IMR-90 (cell line): ENCODE measurements around the gene IL18R1. TPM values are rescaled to one million over a fixed set of nuclear protein-coding genes. Genes with fewer than 3 reads are reported as not detected.

ENCODE experiments used
- ATAC-seq: fragments of 200-7000 bp; cut with Tn5 transposase; 2 replicates; pipeline ENCODE4 v1.9.1; 2020; ENCODE audit warnings: low read depth, mild to moderate bottlenecking, moderate library complexity
- BruUV-seq: library from RNA; stranded (reverse); fragments of 400-500 nt; replicated peaks from 2 replicates; lab custom pipeline; 2021; lab: Mats Ljungman, UMichigan
- CTCF ChIA-PET: fragments of 300-600 bp; formaldehyde crosslinking; extraction: SDS; loops from one replicate; lab custom pipeline; 2021; ENCODE audit warnings: antibody characterized with exemption; lab: Yijun Ruan, JAX
- POLR2A ChIA-PET: fragments of 300-600 bp; sonication (Branson Sonifier 250); formaldehyde crosslinking; loops from one replicate; lab custom pipeline; 2022; ENCODE audit warnings: antibody characterized with exemption; ENCODE audit not compliant: unreplicated experiment; lab: Charles Lee
- DNase-seq: peaks from one replicate; pipeline ENCODE4 v3.0.0; 2013
- H2AFZ ChIP-seq: replicated peaks from 2 replicates; pipeline ENCODE3; 2013; ENCODE audit warnings: low read length, mild to moderate bottlenecking; ENCODE audit not compliant: poor library complexity
- H2AK5ac ChIP-seq: 2 replicates; pipeline ENCODE4 v1.6.1; 2013; ENCODE audit warnings: low read depth, low read length, inconsistent platforms
- H2AK9ac ChIP-seq: replicated peaks from 2 replicates; pipeline ENCODE3; 2013; ENCODE audit warnings: mild to moderate bottlenecking, low read depth, low read length, moderate library complexity; ENCODE audit not compliant: poor library complexity
- H2BK120ac ChIP-seq: 2 replicates; pipeline ENCODE4 v1.6.1; 2013; ENCODE audit warnings: low read depth, low read length, inconsistent platforms
- H2BK15ac ChIP-seq: 3 replicates; pipeline ENCODE4 v1.6.1; 2013; ENCODE audit warnings: low read depth, low read length, inconsistent platforms
- H2BK20ac ChIP-seq: 2 replicates; pipeline ENCODE4 v1.6.1; 2013; ENCODE audit warnings: low read depth, mild to moderate bottlenecking, inconsistent platforms, low read length, moderate library complexity
- H2BK5ac ChIP-seq: 2 replicates; pipeline ENCODE4 v1.6.1; 2013; ENCODE audit warnings: mild to moderate bottlenecking, low read depth, low read length, inconsistent platforms; ENCODE audit not compliant: poor library complexity, severe bottlenecking
- H3K14ac ChIP-seq: replicated peaks from 2 replicates; pipeline ENCODE4 v1.6.1; 2013; ENCODE audit warnings: low read depth, low read length, inconsistent platforms
- H3K18ac ChIP-seq: 2 replicates; pipeline ENCODE4 v1.6.1; 2013; ENCODE audit warnings: low read depth, low read length, control low read depth
- H3K23ac ChIP-seq: 2 replicates; pipeline ENCODE4 v1.6.1; 2013; ENCODE audit warnings: low read depth, low read length, inconsistent platforms
- H3K27ac ChIP-seq: 2 replicates; pipeline ENCODE4 v1.5.1; 2013; ENCODE audit warnings: mild to moderate bottlenecking, control low read depth, low read length; ENCODE audit not compliant: insufficient read depth
- H3K27me3 ChIP-seq: 2 replicates; pipeline ENCODE4 v1.6.1; 2013; ENCODE audit warnings: low read length; ENCODE audit not compliant: control insufficient read depth, insufficient read depth
- H3K36me3 ChIP-seq: 2 replicates; pipeline ENCODE4 v1.6.1; 2013; ENCODE audit warnings: low read length, mixed read lengths; ENCODE audit not compliant: control insufficient read depth, insufficient read depth
- H3K4ac ChIP-seq: 2 replicates; pipeline ENCODE4 v1.6.1; 2013; ENCODE audit warnings: low read depth, low read length, inconsistent platforms
- H3K4me1 ChIP-seq: 2 replicates; pipeline ENCODE4 v1.6.1; 2013; ENCODE audit warnings: low read length, mixed read lengths; ENCODE audit not compliant: control insufficient read depth, insufficient read depth
- H3K4me2 ChIP-seq: 2 replicates; pipeline ENCODE4 v1.6.1; 2013; ENCODE audit warnings: low read depth, mild to moderate bottlenecking, control low read depth, low read length, moderate library complexity
- H3K4me3 ChIP-seq: 2 replicates; pipeline ENCODE4 v1.5.1; 2013; ENCODE audit warnings: low read depth, mild to moderate bottlenecking, control low read depth, low read length, moderate library complexity; ENCODE audit not compliant: insufficient read depth
- H3K56ac ChIP-seq: 2 replicates; pipeline ENCODE4 v1.6.1; 2013; ENCODE audit warnings: low read length, inconsistent platforms; ENCODE audit not compliant: insufficient read depth; ENCODE audit errors: extremely low read depth
- H3K79me1 ChIP-seq, 2 experiments: 2 replicates each; pipeline ENCODE4 v1.6.1; 2013; ENCODE audit warnings: low read length in 2 of 2, inconsistent platforms in 1 of 2, low read depth in 1 of 2
- H3K9ac ChIP-seq: 2 replicates; pipeline ENCODE4 v1.6.1; 2013; ENCODE audit warnings: low read depth, low read length, control low read depth
- H3K9me1 ChIP-seq: 2 replicates; pipeline ENCODE4 v1.6.1; 2013; ENCODE audit warnings: low read length, inconsistent platforms; ENCODE audit not compliant: insufficient read depth
- H3K9me3 ChIP-seq: 2 replicates; pipeline ENCODE4 v1.6.1; 2013; ENCODE audit warnings: low read length; ENCODE audit not compliant: control insufficient read depth, insufficient read depth
- H4K20me1 ChIP-seq: 2 replicates; pipeline ENCODE4 v1.6.1; 2013; ENCODE audit warnings: low read length, inconsistent platforms; ENCODE audit not compliant: insufficient read depth
- H4K5ac ChIP-seq: 2 replicates; pipeline ENCODE4 v1.6.1; 2013; ENCODE audit warnings: mild to moderate bottlenecking, low read depth, low read length, control low read depth
- H4K8ac ChIP-seq, 2 experiments: 2 replicates each; pipeline ENCODE4 v1.6.1; 2013; ENCODE audit warnings: low read depth in 2 of 2, low read length in 2 of 2, control low read depth in 1 of 2, inconsistent platforms in 1 of 2
- H4K91ac ChIP-seq: 2 replicates; pipeline ENCODE4 v1.6.1; 2013; ENCODE audit warnings: low read depth, low read length, inconsistent platforms; ENCODE audit not compliant: insufficient read depth
- CEBPB ChIP-seq: IDR thresholded peaks from 2 replicates; pipeline ENCODE4 v1.6.1; 2012; ENCODE audit warnings: low read depth, low read length, improper control_type of control experiment
- CHD1 ChIP-seq: IDR thresholded peaks from 2 replicates; pipeline ENCODE4 v1.6.1; 2012; ENCODE audit warnings: low read depth, low read length, improper control_type of control experiment
- CTCF ChIP-seq: conservative IDR thresholded peaks from 2 replicates; pipeline ENCODE4 v1.5.1; 2012; ENCODE audit warnings: mild to moderate bottlenecking, low read depth, low read length, improper control_type of control experiment
- FOS ChIP-seq: fragments of 150-350 bp; IDR thresholded peaks from 2 replicates; pipeline ENCODE4 v1.6.1; 2016; ENCODE audit warnings: low read depth, low read length
- MAFK ChIP-seq: IDR thresholded peaks from 2 replicates; pipeline ENCODE4 v1.6.1; 2012; ENCODE audit warnings: low read depth, low read length, improper control_type of control experiment
- MAZ ChIP-seq: IDR thresholded peaks from 2 replicates; pipeline ENCODE4 v1.6.1; 2012; ENCODE audit warnings: low read depth, mild to moderate bottlenecking, low read length, improper control_type of control experiment, moderate library complexity, borderline replicate concordance
- MXI1 ChIP-seq: IDR thresholded peaks from 2 replicates; pipeline ENCODE4 v1.6.1; 2012; ENCODE audit warnings: low read depth, mild to moderate bottlenecking, low read length, moderate library complexity, borderline replicate concordance
- NFE2L2 ChIP-seq: fragments of 150-350 bp; IDR thresholded peaks from 2 replicates; pipeline ENCODE4 v1.6.1; 2016; ENCODE audit warnings: low read depth, mild to moderate bottlenecking, low read length
- POLR2A ChIP-seq: IDR thresholded peaks from 2 replicates; pipeline ENCODE4 v1.6.1; 2012; ENCODE audit warnings: mild to moderate bottlenecking, low read depth, low read length
- RAD21 ChIP-seq: IDR thresholded peaks from 2 replicates; pipeline ENCODE4 v1.6.1; 2012; ENCODE audit warnings: low read length, improper control_type of control experiment
- RCOR1 ChIP-seq: IDR thresholded peaks from 2 replicates; pipeline ENCODE4 v1.6.1; 2012; ENCODE audit warnings: mild to moderate bottlenecking, low read length, improper control_type of control experiment; ENCODE audit not compliant: insufficient replicate concordance
- SMC3 ChIP-seq: fragments of 150-350 bp; IDR thresholded peaks from 2 replicates; pipeline ENCODE4 v1.6.1; 2016; ENCODE audit warnings: low read depth, mild to moderate bottlenecking, antibody characterized with exemption, low read length, moderate library complexity
- USF2 ChIP-seq: fragments of 150-350 bp; IDR thresholded peaks from 2 replicates; pipeline ENCODE4 v1.6.1; 2017; ENCODE audit warnings: mild to moderate bottlenecking, antibody characterized with exemption, low read length, low read depth
- WGBS, 2 experiments: methylation state at CpG; one replicate each; pipeline versions ENCODE4 v1.1.5 to v1.1.7; 2013; ENCODE audit warnings: missing lambda C conversion rate in 2 of 2; ENCODE audit not compliant: insufficient read length in 1 of 2; ENCODE audit errors: extremely low coverage in 2 of 2; 5-methylcytosine and 5-hydroxymethylcytosine counted together
- dilution Hi-C: fragments of 300-500 bp; cut with HindIII; formaldehyde crosslinking; loops from one replicate; pipeline ENCODE4 v1.14.3; 2018; ENCODE audit warnings: low sequenced_read_pairs; ENCODE audit not compliant: unreplicated experiment
- in situ Hi-C: fragments of 300-500 bp; cut with MboI; formaldehyde crosslinking; loops from 3 replicates; pipeline ENCODE4 v1.14.3; 2019; ENCODE audit warnings: low sequenced_read_pairs, inconsistent platforms, mixed read lengths
- intact Hi-C: fragments of 100-400 bp; cut with micrococcal nuclease; formaldehyde crosslinking; loops from 2 replicates; pipeline ENCODE4 v1.10.0; 2022
- polyA plus RNA-seq, 3 experiments: library from polyadenylated mRNA; depleted of rRNA; stranded (reverse); fragments of >200 nt; gene quantifications; 2 replicates each; pipeline ENCODE4 v1.2.3, GENCODE V29; 2012; ENCODE audit warnings: low replicate concordance in 1 of 3
- total RNA-seq: library from RNA; depleted of rRNA; stranded (reverse); fragments of >200 nt; gene quantifications from 2 replicates; pipeline ENCODE4 v1.2.3, GENCODE V29; 2012
- TF ChIP-seq, protein P1 (sequence below): fragments of 150-350 bp; IDR thresholded peaks from 2 replicates; pipeline ENCODE4 v1.6.1; 2016; ENCODE audit warnings: low read depth, mild to moderate bottlenecking, low read length, moderate library complexity, borderline replicate concordance

Gene IL18R1
- total and polyA plus RNA-seq, 2 of the 4 experiments (the other 2 are of a cell fraction), result 0.18 to 0.24 TPM

- H3K9me1 ChIP-seq, result peaks cover 4% of the 10 kb centered on the region
- no peak overlapping the region for H2AK5ac ChIP-seq
- H3K4ac ChIP-seq, result no peak overlapping the region
- H3K56ac ChIP-seq, result no peak overlapping the region
- no peak overlapping the region for H3K4me2 ChIP-seq
- TF ChIP-seq SMC3 (no peak), RAD21 (no peak), CHD1 (no peak), NFE2L2 (no peak), RCOR1 (no peak), MXI1 (no peak), MAFK (no peak), CTCF (no peak), MAZ (no peak), CEBPB (no peak), USF2 (no peak), FOS (no peak), POLR2A (no peak)
- TF ChIP-seq, protein P1, sequence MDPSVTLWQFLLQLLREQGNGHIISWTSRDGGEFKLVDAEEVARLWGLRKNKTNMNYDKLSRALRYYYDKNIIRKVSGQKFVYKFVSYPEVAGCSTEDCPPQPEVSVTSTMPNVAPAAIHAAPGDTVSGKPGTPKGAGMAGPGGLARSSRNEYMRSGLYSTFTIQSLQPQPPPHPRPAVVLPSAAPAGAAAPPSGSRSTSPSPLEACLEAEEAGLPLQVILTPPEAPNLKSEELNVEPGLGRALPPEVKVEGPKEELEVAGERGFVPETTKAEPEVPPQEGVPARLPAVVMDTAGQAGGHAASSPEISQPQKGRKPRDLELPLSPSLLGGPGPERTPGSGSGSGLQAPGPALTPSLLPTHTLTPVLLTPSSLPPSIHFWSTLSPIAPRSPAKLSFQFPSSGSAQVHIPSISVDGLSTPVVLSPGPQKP, result no peak
- no peak overlapping the region for H3K18ac ChIP-seq
- no peak overlapping the region for H3K23ac ChIP-seq
- H2BK120ac ChIP-seq, result no peak overlapping the region
- no peaks in the 10 kb centered on the region for H3K79me1 ChIP-seq
- dilution Hi-C loops, result no loop called here
- H4K5ac ChIP-seq, result no peak overlapping the region
- peaks cover 10% of the 10 kb centered on the region for H3K4me1 ChIP-seq
- no peak overlapping the region for H4K8ac ChIP-seq
- WGBS, 2 experiments, result no CpG with 5 or more reads among the region's 2 CpGs
- in situ Hi-C loops, result no loop called here
- H3K14ac ChIP-seq, result no peak overlapping the region
- CTCF ChIA-PET, result no interaction called here
- H2AFZ ChIP-seq, result no peak overlapping the region
- H2AK9ac ChIP-seq, result no peak overlapping the region
- no peak overlapping the region for H4K91ac ChIP-seq
- intact Hi-C loops, result no loop called here
- no peak overlapping the region for H2BK15ac ChIP-seq
- BruUV-seq, result no TSS peak
- no peak overlapping the region for H3K4me3 ChIP-seq
- POLR2A ChIA-PET, result no interaction called here
- DNase-seq (no peak), ATAC-seq (no peak)
- no peaks in the 10 kb centered on the region for H3K36me3 ChIP-seq
- H3K27ac ChIP-seq, result no peak overlapping the region
- 0 out of 2 replicates have a peak, but pooled peaks cover 5% of the 10 kb centered on the region for H3K27me3 ChIP-seq
- H3K9me3 ChIP-seq, result no peaks in the 10 kb centered on the region
- no peak overlapping the region for H2BK5ac ChIP-seq
- H4K20me1 ChIP-seq, result no peaks in the 10 kb centered on the region
- no peak overlapping the region for H3K9ac ChIP-seq
- no peak overlapping the region for H2BK20ac ChIP-seq
Observed at GRCh38 chr2:102315921-102316320, 39.7 kb upstream of the IL18R1 start.
